Measurements from ENCODE around the gene ZNF778. TPM values are rescaled to one million over a fixed set of nuclear protein-coding genes. Genes with fewer than 3 reads are reported as not detected.

The ZNF778 gene
- total and polyA plus RNA-seq, 10 of the 15 experiments (the other 5 are each of a cell fraction or from before 2014, with no cell fraction given), result 0.20 to 9.7 (median 4.1) TPM

DNA sequence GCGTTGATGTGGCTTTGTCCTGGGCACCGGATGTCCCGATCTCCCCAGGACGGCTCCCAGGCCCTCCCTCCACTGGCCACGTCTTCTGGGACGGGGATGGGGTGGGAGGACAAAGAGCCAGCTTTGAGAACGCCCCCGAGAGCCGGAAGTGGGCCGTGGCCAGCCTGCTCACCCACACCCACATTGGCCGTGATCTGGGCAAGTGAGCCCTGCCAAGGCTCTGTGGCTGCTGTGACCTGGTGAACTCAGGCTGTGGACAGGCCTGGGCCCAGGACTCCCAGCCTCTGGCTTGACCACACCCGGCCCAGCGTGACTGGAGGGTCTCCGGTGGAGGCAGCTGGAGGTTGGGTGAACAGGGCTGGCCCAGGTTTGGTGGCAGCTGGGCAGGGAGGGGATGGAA lies 42.6 kb upstream of the ZNF778 start:
- Histone ChIP-seq H2AFZ (ENCODE audit: control insufficient read depth, low read depth, low read length) (no peak overlapping the region), H3K27ac (ENCODE audit: control insufficient read depth, insufficient read depth) (no peak overlapping the region), H3K27me3 (replicated peaks in 1 of 2; ENCODE audit: control insufficient read depth in 2 of 2, insufficient read depth in 2 of 2, low read length in 1 of 2) (peaks cover 0 to 6% of the 10 kb centered on the region in 2 experiments; a peak in 2 of 4 replicates), H3K9me3 (replicated peaks; ENCODE audit: control insufficient read depth, insufficient read depth, low read length) (no peaks in the 10 kb centered on the region), H3K36me3 (ENCODE audit: control insufficient read depth in 2 of 2, insufficient read depth in 2 of 2, low read length in 1 of 2) (no peaks in the 10 kb centered on the region), H3K4me1 (ENCODE audit: control insufficient read depth, insufficient read depth, low read length) (peaks cover 2% of the 10 kb centered on the region), H3K4me3 (no peak overlapping the region), H3K9ac (ENCODE audit: control insufficient read depth, insufficient read depth, low read length) (no peak overlapping the region), H3K79me2 (ENCODE audit: control insufficient read depth, insufficient read depth, low read length) (no peaks in the 10 kb centered on the region), H3K4me2 (ENCODE audit: control insufficient read depth, insufficient read depth) (no peak overlapping the region), H4K20me1 (ENCODE audit: control insufficient read depth, insufficient read depth) (no peaks in the 10 kb centered on the region; the same call in 1 of the 2 replicates)
- no peak for ATAC-seq
- RAD21 ChIA-PET (ENCODE audit: unreplicated experiment), result interaction anchor here (1.5 kb wide), 1 partner anchor 234 kb away, joined by 4 read pairs; no protein-coding TSS in a partner anchor
- FAIRE-seq, result no peak
- POLR2A ChIA-PET, result no interaction called here
- CTCF ChIA-PET, result no interaction called here
- no peak for DNase-seq (ENCODE audit: low read depth, low spot score)
- intact Hi-C loops (cut with micrococcal nuclease; ENCODE audit: unreplicated experiment) (no loop called here), in situ Hi-C loops (cut with MboI) (no loop called here)
- 30% methylated on average over 14 of the region's 14 CpGs for WGBS (ENCODE audit: insufficient coverage, insufficient replicate concordance, low lambda C conversion rate, missing lambda C conversion rate)
- BruUV-seq (replicated peaks), result no TSS peak
- SMC1A ChIA-PET (ENCODE audit: uncharacterized antibody, unreplicated experiment), result no interaction called here
- TF ChIP-seq SRF (IDR thresholded peaks at IDR 0.05; ENCODE audit: low read depth in 2 of 2, low read length in 2 of 2) (no peak), GATAD2B (conservative IDR thresholded peaks at IDR 0.05; ENCODE audit: low read depth) (no peak), NR2F1 (conservative IDR thresholded peaks at IDR 0.05) (no peak), RELA (IDR thresholded peaks at IDR 0.05; ENCODE audit: borderline replicate concordance, partially characterized antibody) (no peak), JUND (IDR thresholded peaks at IDR 0.05; ENCODE audit: low read depth, low read length) (no peak), IKZF1 (conservative IDR thresholded peaks at IDR 0.05) (no peak), BMI1 (IDR thresholded peaks at IDR 0.05; ENCODE audit: borderline replicate concordance) (no peak), IRF4 (IDR thresholded peaks at IDR 0.05; ENCODE audit: low read depth, low read length) (no peak), SMAD5 (IDR thresholded peaks at IDR 0.05; ENCODE audit: low read depth) (no peak), TCF7 (IDR thresholded peaks at IDR 0.05; ENCODE audit: borderline replicate concordance) (no peak), BACH1 (IDR thresholded peaks at IDR 0.05; ENCODE audit: borderline replicate concordance) (no peak), WRNIP1 (IDR thresholded peaks at IDR 0.05; ENCODE audit: borderline replicate concordance, low read depth, low read length) (no peak), ZNF622 (IDR thresholded peaks at IDR 0.05) (no peak), ETV6 (conservative IDR thresholded peaks at IDR 0.05 in 1 of 2, IDR thresholded peaks at IDR 0.05 in 1 of 2; ENCODE audit: borderline replicate concordance in 1 of 2, low read depth in 1 of 2) (no peak)
- TF ChIP-seq, protein P1, sequence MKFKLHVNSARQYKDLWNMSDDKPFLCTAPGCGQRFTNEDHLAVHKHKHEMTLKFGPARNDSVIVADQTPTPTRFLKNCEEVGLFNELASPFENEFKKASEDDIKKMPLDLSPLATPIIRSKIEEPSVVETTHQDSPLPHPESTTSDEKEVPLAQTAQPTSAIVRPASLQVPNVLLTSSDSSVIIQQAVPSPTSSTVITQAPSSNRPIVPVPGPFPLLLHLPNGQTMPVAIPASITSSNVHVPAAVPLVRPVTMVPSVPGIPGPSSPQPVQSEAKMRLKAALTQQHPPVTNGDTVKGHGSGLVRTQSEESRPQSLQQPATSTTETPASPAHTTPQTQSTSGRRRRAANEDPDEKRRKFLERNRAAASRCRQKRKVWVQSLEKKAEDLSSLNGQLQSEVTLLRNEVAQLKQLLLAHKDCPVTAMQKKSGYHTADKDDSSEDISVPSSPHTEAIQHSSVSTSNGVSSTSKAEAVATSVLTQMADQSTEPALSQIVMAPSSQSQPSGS (IDR thresholded peaks at IDR 0.05; ENCODE audit: low read length), result no peak
- TF ChIP-seq, protein P2, sequence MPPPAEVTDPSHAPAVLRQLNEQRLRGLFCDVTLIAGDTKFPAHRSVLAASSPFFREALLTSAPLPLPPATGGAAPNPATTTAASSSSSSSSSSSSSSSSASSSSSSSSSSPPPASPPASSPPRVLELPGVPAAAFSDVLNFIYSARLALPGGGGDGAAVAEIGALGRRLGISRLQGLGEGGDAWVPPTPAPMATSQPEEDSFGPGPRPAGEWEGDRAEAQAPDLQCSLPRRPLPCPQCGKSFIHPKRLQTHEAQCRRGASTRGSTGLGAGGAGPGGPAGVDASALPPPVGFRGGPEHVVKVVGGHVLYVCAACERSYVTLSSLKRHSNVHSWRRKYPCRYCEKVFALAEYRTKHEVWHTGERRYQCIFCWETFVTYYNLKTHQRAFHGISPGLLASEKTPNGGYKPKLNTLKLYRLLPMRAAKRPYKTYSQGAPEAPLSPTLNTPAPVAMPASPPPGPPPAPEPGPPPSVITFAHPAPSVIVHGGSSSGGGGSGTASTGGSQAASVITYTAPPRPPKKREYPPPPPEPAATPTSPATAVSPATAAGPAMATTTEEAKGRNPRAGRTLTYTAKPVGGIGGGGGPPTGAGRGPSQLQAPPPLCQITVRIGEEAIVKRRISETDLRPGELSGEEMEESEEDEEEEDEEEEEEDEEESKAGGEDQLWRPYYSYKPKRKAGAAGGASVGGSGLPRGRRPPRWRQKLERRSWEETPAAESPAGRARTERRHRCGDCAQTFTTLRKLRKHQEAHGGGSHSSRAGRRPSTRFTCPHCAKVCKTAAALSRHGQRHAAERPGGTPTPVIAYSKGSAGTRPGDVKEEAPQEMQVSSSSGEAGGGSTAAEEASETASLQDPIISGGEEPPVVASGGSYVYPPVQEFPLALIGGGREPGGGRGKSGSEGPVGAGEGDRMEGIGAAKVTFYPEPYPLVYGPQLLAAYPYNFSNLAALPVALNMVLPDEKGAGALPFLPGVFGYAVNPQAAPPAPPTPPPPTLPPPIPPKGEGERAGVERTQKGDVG (CRISPR knock-in tag; IDR thresholded peaks at IDR 0.05), result no peak
- TF ChIP-seq, protein P3, sequence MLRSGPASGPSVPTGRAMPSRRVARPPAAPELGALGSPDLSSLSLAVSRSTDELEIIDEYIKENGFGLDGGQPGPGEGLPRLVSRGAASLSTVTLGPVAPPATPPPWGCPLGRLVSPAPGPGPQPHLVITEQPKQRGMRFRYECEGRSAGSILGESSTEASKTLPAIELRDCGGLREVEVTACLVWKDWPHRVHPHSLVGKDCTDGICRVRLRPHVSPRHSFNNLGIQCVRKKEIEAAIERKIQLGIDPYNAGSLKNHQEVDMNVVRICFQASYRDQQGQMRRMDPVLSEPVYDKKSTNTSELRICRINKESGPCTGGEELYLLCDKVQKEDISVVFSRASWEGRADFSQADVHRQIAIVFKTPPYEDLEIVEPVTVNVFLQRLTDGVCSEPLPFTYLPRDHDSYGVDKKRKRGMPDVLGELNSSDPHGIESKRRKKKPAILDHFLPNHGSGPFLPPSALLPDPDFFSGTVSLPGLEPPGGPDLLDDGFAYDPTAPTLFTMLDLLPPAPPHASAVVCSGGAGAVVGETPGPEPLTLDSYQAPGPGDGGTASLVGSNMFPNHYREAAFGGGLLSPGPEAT (IDR thresholded peaks at IDR 0.05; ENCODE audit: low read depth), result no peak

Measured in GM12878 (cell line).